ENCODE data around the gene CASD1. TPM values are rescaled to one million over a fixed set of nuclear protein-coding genes. Genes with fewer than 3 reads are reported as not detected.

CASD1 gene
- total RNA-seq, 1 experiment from 2014 or later, result 14.0 TPM

DNA sequence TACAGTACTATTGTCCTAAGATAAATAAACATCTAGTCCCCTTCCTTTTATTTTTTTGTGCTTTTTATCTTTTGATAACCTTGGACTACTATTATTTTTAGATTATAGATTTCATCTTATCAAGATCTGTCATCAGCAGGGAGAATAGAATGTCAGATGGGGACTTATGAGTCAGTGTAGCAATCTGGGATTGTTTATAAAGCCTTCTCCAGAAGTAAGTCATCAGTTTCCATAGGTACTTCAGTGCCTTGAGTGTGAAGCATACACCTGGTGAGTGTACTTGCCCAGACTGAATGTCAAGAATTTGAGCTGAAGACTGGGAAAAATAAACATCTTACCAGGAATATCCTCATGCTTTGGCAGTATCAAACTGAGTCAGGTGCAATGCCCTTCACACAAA lies 2.1 kb downstream of the CASD1 start:
- no peaks in the 10 kb centered on the region for H3K36me3 ChIP-seq (ENCODE audit: low read depth)
- no peaks in the 10 kb centered on the region for H3K9me2 ChIP-seq (ENCODE audit: insufficient read depth)
- no TSS peak for BruUV-seq (replicated peaks)
- TF ChIP-seq CTCF (conservative IDR thresholded peaks at IDR 0.05) (no peak), EZH2 (IDR thresholded peaks at IDR 0.05; ENCODE audit: low read depth) (no peak)
- 0 out of 2 replicates have a peak overlapping the region, but pooled peaks have one; percentile 81 for H3K4me3 ChIP-seq
- DNase-seq, result peak in 1 of 2 experiments; percentile 93
- H3K79me2 ChIP-seq (ENCODE audit: low read depth), result peaks cover 40% of the 10 kb centered on the region
- H3K9me3 ChIP-seq (ENCODE audit: insufficient read depth, low read depth), result no peaks in the 10 kb centered on the region
- CTCF ChIA-PET, result no interaction called here
- intact Hi-C loops (cut with micrococcal nuclease; ENCODE audit: unreplicated experiment), result loop anchor here (1.0 to 5.0 kb wide), 4 partner anchors 69 to 186 kb away; no protein-coding TSS in a partner anchor
- peak overlapping the region; percentile 69 for H3K27ac ChIP-seq
- POLR2A ChIA-PET (ENCODE audit: unreplicated experiment), result no interaction called here
- no peak overlapping the region for H2AFZ ChIP-seq
- H3K4me2 ChIP-seq, result peak overlapping the region; percentile 83
- H3F3A ChIP-seq (ENCODE audit: insufficient read depth, low read depth), result peaks cover 36% of the 10 kb centered on the region
- peaks cover 33% of the 10 kb centered on the region for H3K4me1 ChIP-seq (replicated peaks; ENCODE audit: insufficient read depth)
- H3K27me3 ChIP-seq (ENCODE audit: insufficient read depth, low read depth), result no peaks in the 10 kb centered on the region
- no peaks in the 10 kb centered on the region for H4K20me1 ChIP-seq (ENCODE audit: insufficient read depth)

DNA sequence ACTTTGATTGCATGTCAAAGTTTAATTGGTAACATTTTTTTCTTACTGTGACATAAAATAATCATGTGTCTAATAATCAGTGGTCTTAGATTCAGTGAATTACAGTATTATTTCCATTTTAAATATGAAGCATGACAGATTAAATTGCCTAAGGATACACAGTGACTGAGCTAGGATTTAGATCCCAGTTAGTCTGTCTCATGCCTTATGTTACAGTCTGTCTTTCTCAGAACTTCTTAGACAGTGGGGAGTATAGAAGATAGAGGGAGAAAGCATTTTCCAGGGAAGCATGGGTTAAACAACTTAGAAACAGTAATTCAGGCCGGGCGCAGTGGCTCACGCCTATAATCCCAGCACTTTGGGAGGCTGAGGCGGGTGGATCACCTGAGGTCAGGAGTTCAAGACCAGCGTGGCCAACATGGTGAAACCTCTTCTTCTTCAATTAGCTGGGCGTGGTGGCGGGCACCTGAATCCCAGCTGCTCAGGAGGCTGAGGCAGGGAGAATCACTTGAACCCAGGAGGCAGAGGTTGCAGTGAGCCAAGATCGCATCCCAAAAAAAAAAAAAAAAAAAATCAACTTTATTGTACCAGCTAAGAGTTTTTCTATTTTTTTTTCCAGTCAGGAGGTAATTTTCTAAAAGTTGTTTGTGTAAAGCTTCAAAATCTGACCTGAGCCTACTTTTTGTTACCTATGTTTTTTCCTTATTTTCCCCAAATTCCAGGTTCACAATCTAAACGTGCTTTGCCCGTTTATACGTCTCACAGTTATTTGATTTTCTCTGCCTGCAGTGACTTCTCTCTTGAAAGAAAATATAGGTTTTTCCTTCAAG lies 3.3 kb downstream of the CASD1 start:
- H3K27me3 ChIP-seq (ENCODE audit: insufficient read depth, low read depth), result no peaks in the 10 kb centered on the region
- no peak overlapping the region for H2AFZ ChIP-seq
- H3K4me2 ChIP-seq, result peak overlapping the region; percentile 83; the same call in 1 of the 2 replicates
- no peak for DNase-seq
- peaks cover 33% of the 10 kb centered on the region for H3K4me1 ChIP-seq (replicated peaks; ENCODE audit: insufficient read depth)
- ChIA-PET POLR2A (ENCODE audit: unreplicated experiment) (no interaction called here), CTCF (interaction anchor here (0.6 kb wide), 1 partner anchor 12 kb away, joined by 5 read pairs; no protein-coding TSS in a partner anchor)
- no peaks in the 10 kb centered on the region for H3K36me3 ChIP-seq (ENCODE audit: low read depth)
- H3K79me2 ChIP-seq (ENCODE audit: low read depth), result peaks cover 40% of the 10 kb centered on the region
- TF ChIP-seq CTCF (conservative IDR thresholded peaks at IDR 0.05) (no peak), EZH2 (IDR thresholded peaks at IDR 0.05; ENCODE audit: low read depth) (no peak)
- no TSS peak for BruUV-seq (replicated peaks)
- peak overlapping the region; percentile 48; the same call in 1 of the 2 replicates for H3K27ac ChIP-seq
- peaks cover 31% of the 10 kb centered on the region for H3F3A ChIP-seq (ENCODE audit: insufficient read depth, low read depth)
- intact Hi-C loops (cut with micrococcal nuclease; ENCODE audit: unreplicated experiment), result loop anchor here (5.0 kb wide), 1 partner anchor 184 kb away; no protein-coding TSS in a partner anchor
- no peaks in the 10 kb centered on the region for H3K9me2 ChIP-seq (ENCODE audit: insufficient read depth)
- no peak overlapping the region for H3K4me3 ChIP-seq
- H3K9me3 ChIP-seq (ENCODE audit: insufficient read depth, low read depth), result no peaks in the 10 kb centered on the region
- H4K20me1 ChIP-seq (ENCODE audit: insufficient read depth), result no peaks in the 10 kb centered on the region

DNA sequence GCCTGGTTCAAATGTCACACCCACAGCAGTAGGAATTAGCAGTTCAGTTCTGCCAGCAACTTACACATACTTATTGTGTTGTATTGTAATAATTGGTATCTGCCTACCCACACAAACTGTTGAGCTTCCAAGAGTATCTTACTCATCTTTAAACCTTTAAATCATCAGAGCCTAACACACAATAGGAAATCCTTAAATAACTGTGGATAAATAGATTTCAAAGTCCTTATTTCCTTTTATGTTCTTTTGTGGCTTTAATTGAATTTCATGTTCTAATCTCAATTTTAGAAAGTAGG lies 3.9 kb downstream of the CASD1 start:
- no peak for DNase-seq
- no TSS peak for BruUV-seq (replicated peaks)
- ChIA-PET POLR2A (ENCODE audit: unreplicated experiment) (no interaction called here), CTCF (no interaction called here)
- no peaks in the 10 kb centered on the region for H4K20me1 ChIP-seq (ENCODE audit: insufficient read depth)
- H3K4me1 ChIP-seq (replicated peaks; ENCODE audit: insufficient read depth), result peaks cover 29% of the 10 kb centered on the region
- H3K9me3 ChIP-seq (ENCODE audit: insufficient read depth, low read depth), result no peaks in the 10 kb centered on the region
- 0 out of 2 replicates have a peak, but pooled peaks cover 3% of the 10 kb centered on the region for H3K36me3 ChIP-seq (ENCODE audit: low read depth)
- H3F3A ChIP-seq (ENCODE audit: insufficient read depth, low read depth), result peaks cover 25% of the 10 kb centered on the region
- H3K9me2 ChIP-seq (ENCODE audit: insufficient read depth), result no peaks in the 10 kb centered on the region
- H2AFZ ChIP-seq, result no peak overlapping the region
- intact Hi-C loops (cut with micrococcal nuclease; ENCODE audit: unreplicated experiment), result loop anchor here (5.0 kb wide), 1 partner anchor 184 kb away; no protein-coding TSS in a partner anchor
- no peaks in the 10 kb centered on the region for H3K27me3 ChIP-seq (ENCODE audit: insufficient read depth, low read depth)
- peaks cover 40% of the 10 kb centered on the region for H3K79me2 ChIP-seq (ENCODE audit: low read depth)
- no peak overlapping the region for H3K4me3 ChIP-seq
- H3K27ac ChIP-seq, result no peak overlapping the region
- TF ChIP-seq CTCF (conservative IDR thresholded peaks at IDR 0.05), result no peak
- TF ChIP-seq EZH2 (IDR thresholded peaks at IDR 0.05; ENCODE audit: low read depth), result no peak
- no peak overlapping the region for H3K4me2 ChIP-seq

All from PC-9 (cell line).